ENCODE results near the gene OGFOD1. TPM values are rescaled to one million over a fixed set of nuclear protein-coding genes. Genes with fewer than 3 reads are reported as not detected.

Gene OGFOD1
- total and polyA plus RNA-seq, 2 donors (not counting 1 experiment from before 2014, with no cell fraction given) = 8.4 to 28.7 TPM

DNA sequence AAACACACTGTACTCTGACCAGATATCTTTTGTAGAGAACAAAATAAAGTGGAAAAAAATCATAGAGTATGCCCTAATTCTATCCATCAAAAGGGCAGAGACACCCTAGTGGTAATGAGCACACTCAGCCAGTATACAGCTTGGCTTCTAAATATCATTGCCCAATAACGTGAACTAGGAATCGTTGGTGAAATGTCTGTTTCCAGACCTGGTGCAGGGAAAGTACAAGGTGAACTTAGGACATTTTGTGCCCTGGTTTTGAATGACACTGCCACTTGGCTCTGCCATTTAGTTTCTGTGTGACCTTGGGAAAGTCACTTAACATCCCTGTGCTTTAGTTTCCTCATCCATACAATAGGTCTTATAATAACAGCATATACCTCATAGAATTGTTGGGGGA lies 39.7 kb upstream of the OGFOD1 start:
- H3K79me2 ChIP-seq (ENCODE audit: control insufficient read depth, insufficient read depth, low read length) = peaks cover 87% of the 10 kb centered on the region
- no peak overlapping the region for H3K4me3 ChIP-seq (ENCODE audit: control extremely low read depth in 1 of 5, extremely low read depth in 1 of 5, insufficient read depth in 1 of 5, low read depth in 2 of 5, low read length in 4 of 5)
- Mint-ChIP-seq H3K27ac (no peak overlapping the region), H3K27me3 (no peaks in the 10 kb centered on the region), H3K9me3 (ENCODE audit: insufficient read depth) (no peaks in the 10 kb centered on the region), H3K4me1 (peaks cover 23% of the 10 kb centered on the region), H3K4me3 (no peak overlapping the region)
- intact Hi-C loops (cut with micrococcal nuclease) = no loop called here
- POLR2A ChIA-PET = no interaction called here
- peaks cover 55% of the 10 kb centered on the region for H4K20me1 ChIP-seq (ENCODE audit: control insufficient read depth, insufficient read depth, low read length, poor library complexity, severe bottlenecking)
- ATAC-seq (ENCODE audit: low read depth) (no peak), DNase-seq (no peak)
- no peak overlapping the region for H3K4me2 ChIP-seq (replicated peaks; ENCODE audit: low read depth, low read length, poor library complexity, severe bottlenecking)
- no peak for TF ChIP-seq EZH2 (IDR thresholded peaks at IDR 0.05; ENCODE audit: borderline replicate concordance, insufficient read depth, low read depth, low read length, poor library complexity, severe bottlenecking)
- TF ChIP-seq, protein P1, sequence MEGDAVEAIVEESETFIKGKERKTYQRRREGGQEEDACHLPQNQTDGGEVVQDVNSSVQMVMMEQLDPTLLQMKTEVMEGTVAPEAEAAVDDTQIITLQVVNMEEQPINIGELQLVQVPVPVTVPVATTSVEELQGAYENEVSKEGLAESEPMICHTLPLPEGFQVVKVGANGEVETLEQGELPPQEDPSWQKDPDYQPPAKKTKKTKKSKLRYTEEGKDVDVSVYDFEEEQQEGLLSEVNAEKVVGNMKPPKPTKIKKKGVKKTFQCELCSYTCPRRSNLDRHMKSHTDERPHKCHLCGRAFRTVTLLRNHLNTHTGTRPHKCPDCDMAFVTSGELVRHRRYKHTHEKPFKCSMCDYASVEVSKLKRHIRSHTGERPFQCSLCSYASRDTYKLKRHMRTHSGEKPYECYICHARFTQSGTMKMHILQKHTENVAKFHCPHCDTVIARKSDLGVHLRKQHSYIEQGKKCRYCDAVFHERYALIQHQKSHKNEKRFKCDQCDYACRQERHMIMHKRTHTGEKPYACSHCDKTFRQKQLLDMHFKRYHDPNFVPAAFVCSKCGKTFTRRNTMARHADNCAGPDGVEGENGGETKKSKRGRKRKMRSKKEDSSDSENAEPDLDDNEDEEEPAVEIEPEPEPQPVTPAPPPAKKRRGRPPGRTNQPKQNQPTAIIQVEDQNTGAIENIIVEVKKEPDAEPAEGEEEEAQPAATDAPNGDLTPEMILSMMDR (IDR thresholded peaks at IDR 0.05) = no peak
- no peak overlapping the region for H2AFZ ChIP-seq (ENCODE audit: insufficient read depth, low read depth, low read length, poor library complexity, severe bottlenecking)
- no peaks in the 10 kb centered on the region for H3K27me3 ChIP-seq (replicated peaks in 1 of 4; ENCODE audit: control extremely low read depth in 1 of 4, control insufficient read depth in 3 of 4, insufficient read depth in 4 of 4, low read length in 3 of 4)
- H3K27ac ChIP-seq (ENCODE audit: low read length in 2 of 2) = no peak overlapping the region
- H3K9me3 ChIP-seq (ENCODE audit: control extremely low read depth in 1 of 3, control insufficient read depth in 2 of 3, insufficient read depth in 1 of 3, low read length in 2 of 3) = no peaks in the 10 kb centered on the region
- CTCF ChIA-PET = interaction anchor here (1.0 kb wide), 1 partner anchor 12 kb away, joined by 3 read pairs; no protein-coding TSS in a partner anchor
- H3K4me1 ChIP-seq (ENCODE audit: control insufficient read depth in 2 of 2, insufficient read depth in 2 of 2, low read length in 2 of 2) = peaks cover 12 to 19% of the 10 kb centered on the region in 2 donors
- 100% methylated on average over 2 of the region's 2 CpGs for WGBS (ENCODE audit: insufficient coverage)
- no peak overlapping the region for H3K9ac ChIP-seq (ENCODE audit: low read length)
- peaks cover 25 to 62% of the 10 kb centered on the region in 2 experiments for H3K36me3 ChIP-seq (replicated peaks in 1 of 2; ENCODE audit: control extremely low read depth in 1 of 2, control insufficient read depth in 1 of 2, extremely low read depth in 1 of 2, insufficient read depth in 2 of 2, low read length in 1 of 2)

GRCh38 chr16:56413381-56413780 lies 38.0 kb upstream of the OGFOD1 start:
- Mint-ChIP-seq H3K4me1 (peaks cover 32% of the 10 kb centered on the region), H3K9me3 (ENCODE audit: insufficient read depth) (no peaks in the 10 kb centered on the region), H3K4me3 (no peak overlapping the region), H3K27ac (no peak overlapping the region), H3K27me3 (no peaks in the 10 kb centered on the region)
- H3K9me3 ChIP-seq (ENCODE audit: control extremely low read depth in 1 of 3, control insufficient read depth in 2 of 3, insufficient read depth in 1 of 3, low read length in 2 of 3) = no peaks in the 10 kb centered on the region
- no peak overlapping the region for H3K9ac ChIP-seq (ENCODE audit: low read length)
- H3K4me2 ChIP-seq (replicated peaks; ENCODE audit: low read depth, low read length, poor library complexity, severe bottlenecking) = no peak overlapping the region
- H3K36me3 ChIP-seq (replicated peaks in 1 of 2; ENCODE audit: control extremely low read depth in 1 of 2, control insufficient read depth in 1 of 2, extremely low read depth in 1 of 2, insufficient read depth in 2 of 2, low read length in 1 of 2) = peaks cover 21 to 46% of the 10 kb centered on the region in 2 experiments
- intact Hi-C loops (cut with micrococcal nuclease) = loop anchor here (1.0 kb wide), 1 partner anchor 12 kb away; the partner anchor contains the start of gene AMFR
- no peak overlapping the region for H3K4me3 ChIP-seq (ENCODE audit: control extremely low read depth in 1 of 5, extremely low read depth in 1 of 5, insufficient read depth in 1 of 5, low read depth in 2 of 5, low read length in 4 of 5)
- DNase-seq = no peak
- ATAC-seq (ENCODE audit: low read depth) = no peak
- TF ChIP-seq, protein P1 (IDR thresholded peaks at IDR 0.05) = no peak
- TF ChIP-seq EZH2 (IDR thresholded peaks at IDR 0.05; ENCODE audit: borderline replicate concordance, insufficient read depth, low read depth, low read length, poor library complexity, severe bottlenecking) = no peak
- H3K27me3 ChIP-seq (replicated peaks in 1 of 4; ENCODE audit: control extremely low read depth in 1 of 4, control insufficient read depth in 3 of 4, insufficient read depth in 4 of 4, low read length in 3 of 4) = no peaks in the 10 kb centered on the region
- POLR2A ChIA-PET = no interaction called here
- CTCF ChIA-PET = interaction anchor here (1.1 kb wide), 1 partner anchor 9 kb away, joined by 3 read pairs; no protein-coding TSS in a partner anchor
- 80% methylated on average over 3 of the region's 5 CpGs for WGBS (ENCODE audit: insufficient coverage)
- no peak overlapping the region for H2AFZ ChIP-seq (ENCODE audit: insufficient read depth, low read depth, low read length, poor library complexity, severe bottlenecking)
- peaks cover 59% of the 10 kb centered on the region for H4K20me1 ChIP-seq (ENCODE audit: control insufficient read depth, insufficient read depth, low read length, poor library complexity, severe bottlenecking)
- H3K27ac ChIP-seq (ENCODE audit: low read length in 2 of 2) = no peak overlapping the region
- H3K4me1 ChIP-seq (ENCODE audit: control insufficient read depth in 2 of 2, insufficient read depth in 2 of 2, low read length in 2 of 2) = peaks cover 13 to 26% of the 10 kb centered on the region in 2 donors
- peaks cover 96% of the 10 kb centered on the region for H3K79me2 ChIP-seq (ENCODE audit: control insufficient read depth, insufficient read depth, low read length)

Data from B cell (primary cell).